Stimulated activated CD8-positive, alpha-beta memory T cell treated with anti-CD3 and anti-CD28 coated beads, Interleukin-12 subunit alpha, Interleukin-12 subunit beta, amount 100 ng/mL, for 1 hour (primary cell): ENCODE data around the gene CRACR2A.

Experiments
- DNase-seq: peaks from one replicate; pipeline ENCODE4 v3.0.0-alpha.2; 2020; ENCODE audit warnings: low read depth

CRACR2A gene

DNA sequence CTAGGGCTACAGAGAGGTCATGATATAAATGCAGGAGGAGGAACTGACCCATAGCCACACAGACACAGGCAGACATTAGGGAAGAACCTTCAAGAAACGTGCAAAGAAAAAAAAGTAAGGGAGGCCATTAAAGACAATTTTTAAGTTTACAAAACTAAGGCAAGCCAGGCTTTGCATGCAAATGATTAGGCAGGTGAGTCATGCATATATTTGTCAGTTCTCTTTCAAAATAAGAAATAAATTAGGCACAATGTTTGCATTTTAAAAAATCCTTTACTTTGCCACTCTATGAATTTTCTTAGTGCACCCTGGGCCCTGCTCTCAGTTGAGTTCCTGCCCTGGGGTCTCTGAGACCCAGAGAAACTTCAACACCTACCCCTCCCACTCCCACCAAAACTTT lies 186.9 kb downstream of the CRACR2A start:
- DNase-seq = no peak
